Posterior vena cava (tissue), 2 donors: ENCODE measurements around the gene JAG2. TPM values are rescaled to one million over a fixed set of nuclear protein-coding genes. Genes with fewer than 3 reads are reported as not detected.
"Not testable (repeated sequence)": the region's sequence is repeated elsewhere in the genome, so short reads cannot be mapped to it uniquely, and the experiment has no call there.

Experiments
- DNase-seq: peaks from one replicate; pipeline ENCODE4 v3.0.0-alpha.2; 2020; ENCODE audit warnings: low spot score
- intact Hi-C, 2 donors: fragments of 100-400 bp; cut with DNase I; formaldehyde crosslinking; loops; one replicate each; pipeline versions ENCODE4 v1.14.1 to v1.14.2; 2022 to 2023
- total RNA-seq, 2 donors: library from RNA; stranded (reverse); fragmentation: NEBNext Ultra II Directional; extraction: Animal tissue kit (Norgen Biotek cat#: 25700); gene quantifications; one replicate each; pipeline ENCODE4 v1.2.1, GENCODE V29; 2021
- donor health status: DM: yes; HTN: yes; CAD: no.
- donor health status: DM: yes; HTN: yes; CAD: no.

The JAG2 gene
- total RNA-seq, 2 donors from 2014 or later: 13.0 to 17.3 TPM

DNA sequence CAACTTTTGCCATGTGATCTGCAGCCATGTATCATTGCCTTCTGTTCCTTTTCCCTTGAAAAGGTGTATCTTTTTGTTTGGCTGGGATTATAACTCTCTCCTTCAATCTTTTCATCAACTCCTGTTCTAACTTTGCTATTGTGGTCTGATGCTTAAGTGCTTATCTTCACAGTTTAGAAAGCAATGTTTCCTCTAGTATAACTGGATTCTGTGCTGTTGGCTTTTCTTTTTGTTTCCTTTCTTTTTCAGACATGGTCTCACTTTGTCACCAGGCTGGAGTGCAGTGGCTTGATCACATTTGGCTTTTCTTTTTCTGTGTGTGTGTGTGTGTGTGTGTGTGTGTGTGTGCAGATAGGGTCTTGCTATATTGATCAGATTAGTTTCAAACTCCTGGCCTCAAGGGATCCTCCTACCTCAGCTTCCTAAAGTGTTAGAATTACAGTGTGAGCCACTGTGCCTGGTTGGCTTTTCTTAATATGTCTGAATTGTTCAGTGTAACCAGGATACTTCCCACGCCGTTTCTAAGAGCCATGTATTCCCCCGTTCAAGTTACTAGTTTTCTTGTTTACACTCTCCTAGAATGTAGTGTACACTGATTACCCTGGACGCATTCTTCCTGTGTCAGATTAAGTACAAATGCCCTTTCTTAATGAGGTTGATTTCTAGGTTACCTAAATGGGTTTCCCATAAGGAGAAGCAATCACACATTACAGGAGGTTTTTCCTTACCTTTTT, 35.5 kb downstream of the JAG2 start:
- DNase-seq: no peak
- intact Hi-C loops: no loop called here

GRCh38 chr14:105131241-105131640, 37.3 kb downstream of the JAG2 start:
- intact Hi-C loops: no loop called here
- no peak for DNase-seq

DNA sequence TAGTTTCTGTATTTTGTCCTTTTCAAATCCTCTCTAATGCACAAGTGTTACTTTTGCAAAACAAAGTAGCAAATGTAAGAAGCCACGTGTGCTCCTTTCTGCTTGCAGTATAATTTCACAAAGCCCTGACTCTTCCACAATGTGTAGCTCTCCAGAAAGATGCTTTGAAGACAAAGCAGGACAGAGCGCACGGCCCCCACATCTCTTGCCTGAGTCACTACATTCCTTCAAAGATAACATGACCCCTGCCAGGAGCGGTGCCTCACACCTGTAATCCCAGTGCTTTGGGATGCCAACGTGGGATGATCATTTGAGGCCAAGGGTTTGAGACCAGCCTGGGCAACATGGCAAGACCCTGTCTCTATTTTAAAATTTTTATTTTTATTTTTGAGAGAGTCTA, 40.5 kb downstream of the JAG2 start:
- peak; percentile 34 for DNase-seq
- intact Hi-C loops: no loop called here

GRCh38 chr14:105126981-105127329, 41.6 kb downstream of the JAG2 start:
- intact Hi-C loops: no loop called here
- DNase-seq: peak; percentile 43

DNA sequence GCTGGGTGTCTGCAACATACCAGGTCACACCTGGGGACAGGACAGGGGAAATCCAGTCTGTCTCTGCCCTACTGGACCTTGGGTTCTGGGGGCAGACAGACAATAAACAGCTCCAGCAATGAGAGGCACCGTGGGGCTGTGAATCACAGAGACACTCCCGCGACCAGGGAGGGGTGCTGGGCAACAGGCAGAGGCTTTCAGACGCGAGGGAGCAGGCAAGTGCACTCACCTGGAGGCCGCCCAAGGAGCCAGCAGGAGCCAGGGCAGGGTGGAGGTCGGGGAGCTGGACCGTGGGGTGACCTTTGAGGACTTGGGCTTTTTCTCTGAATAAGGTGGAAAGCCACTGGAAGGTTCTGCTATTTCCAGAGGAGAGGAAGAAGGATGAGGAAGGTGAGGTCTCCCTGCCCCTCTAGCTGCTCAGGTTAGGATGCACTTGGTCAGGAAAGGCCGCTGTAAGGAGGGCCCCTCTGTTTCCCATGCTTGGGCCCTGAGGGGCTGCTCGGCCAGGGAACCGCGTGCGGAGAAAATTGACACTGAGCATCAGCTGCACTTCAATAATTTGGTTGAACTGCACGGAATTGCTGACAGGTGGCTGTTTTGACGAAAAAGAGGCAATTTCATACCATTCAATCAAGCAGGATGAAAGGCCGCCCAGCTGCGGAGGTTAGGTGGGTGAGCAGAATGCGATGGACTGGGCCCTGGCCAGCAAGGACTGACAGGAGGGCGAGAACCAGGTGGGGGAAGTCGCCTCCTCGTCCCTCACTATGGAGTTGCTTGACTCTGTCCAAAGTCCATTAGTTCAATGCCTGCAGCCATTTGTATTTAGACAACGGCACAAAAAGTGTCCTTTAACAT, 42.2 kb downstream of the JAG2 start:
- intact Hi-C loops: no loop called here
- DNase-seq: peak; percentile 72

DNA sequence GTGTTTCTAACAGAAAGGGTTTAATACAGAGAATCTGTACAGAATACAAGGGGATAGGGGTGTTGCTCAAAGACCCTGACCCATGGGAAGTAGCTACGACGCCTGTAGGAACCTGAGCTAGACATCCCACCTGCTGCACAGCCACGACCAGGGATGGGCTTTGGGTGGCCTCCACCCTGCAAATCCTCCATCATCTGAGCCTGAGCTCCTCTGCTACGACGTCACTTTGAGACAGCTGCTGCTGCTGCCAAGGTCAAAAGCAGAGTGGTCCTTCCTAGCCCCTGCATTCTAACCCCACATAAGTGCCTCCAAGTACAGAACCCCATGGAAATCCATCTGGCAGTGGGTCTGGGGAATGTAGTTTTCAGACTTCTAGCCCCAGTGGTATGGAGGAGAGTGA, 43.8 kb downstream of the JAG2 start:
- DNase-seq: peak; percentile 59
- intact Hi-C loops: no loop called here

DNA sequence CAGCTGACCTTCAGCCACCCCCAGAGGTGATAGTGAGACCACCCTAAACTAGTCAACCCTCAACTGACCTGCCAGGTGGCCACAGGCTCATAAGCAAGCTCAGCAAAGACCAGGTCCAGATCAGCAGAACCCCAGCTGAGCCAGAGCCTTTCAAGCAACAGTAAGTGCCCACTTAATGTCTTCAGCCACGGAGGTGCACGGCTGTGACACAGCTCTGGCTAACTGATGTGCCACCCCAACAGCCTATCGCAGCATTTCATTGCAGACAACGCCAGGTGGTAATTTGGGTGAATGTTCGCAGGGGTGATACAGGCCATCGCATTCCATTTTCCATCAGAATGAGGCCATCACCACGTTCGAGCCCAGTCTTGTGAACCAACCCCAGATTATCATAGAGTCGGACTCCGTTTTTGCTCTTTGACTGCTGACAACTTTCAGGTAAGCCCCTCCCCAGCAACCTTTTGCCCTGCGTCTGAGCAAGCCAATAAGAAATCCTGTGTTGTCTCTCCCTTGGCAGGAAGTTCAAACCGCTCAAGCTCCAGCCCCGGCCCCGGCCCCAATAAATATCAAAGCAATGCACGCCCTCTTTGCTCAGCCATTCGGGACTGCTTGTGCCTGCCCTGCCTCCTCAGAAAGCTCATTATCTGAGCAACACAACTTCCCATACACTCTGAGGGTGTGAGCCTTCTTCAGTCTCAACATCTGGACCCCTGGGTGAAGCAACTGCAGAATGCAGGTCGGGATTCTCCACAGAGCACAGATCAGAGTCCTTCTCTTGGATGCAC, 44.4 kb downstream of the JAG2 start:
- DNase-seq: peak; percentile 41
- intact Hi-C loops: no loop called here

GRCh38 chr14:105123064-105123665, 45.4 kb downstream of the JAG2 start:
- intact Hi-C loops: no loop called here
- DNase-seq: no peak

- intact Hi-C loops: no loop called here
- no peak for DNase-seq
Observed at GRCh38 chr14:105120056-105120455, 48.5 kb downstream of the JAG2 start.

- intact Hi-C loops: no loop called here
- DNase-seq: peak; percentile 48
Observed at GRCh38 chr14:105119408-105120025, 49.1 kb downstream of the JAG2 start.

DNA sequence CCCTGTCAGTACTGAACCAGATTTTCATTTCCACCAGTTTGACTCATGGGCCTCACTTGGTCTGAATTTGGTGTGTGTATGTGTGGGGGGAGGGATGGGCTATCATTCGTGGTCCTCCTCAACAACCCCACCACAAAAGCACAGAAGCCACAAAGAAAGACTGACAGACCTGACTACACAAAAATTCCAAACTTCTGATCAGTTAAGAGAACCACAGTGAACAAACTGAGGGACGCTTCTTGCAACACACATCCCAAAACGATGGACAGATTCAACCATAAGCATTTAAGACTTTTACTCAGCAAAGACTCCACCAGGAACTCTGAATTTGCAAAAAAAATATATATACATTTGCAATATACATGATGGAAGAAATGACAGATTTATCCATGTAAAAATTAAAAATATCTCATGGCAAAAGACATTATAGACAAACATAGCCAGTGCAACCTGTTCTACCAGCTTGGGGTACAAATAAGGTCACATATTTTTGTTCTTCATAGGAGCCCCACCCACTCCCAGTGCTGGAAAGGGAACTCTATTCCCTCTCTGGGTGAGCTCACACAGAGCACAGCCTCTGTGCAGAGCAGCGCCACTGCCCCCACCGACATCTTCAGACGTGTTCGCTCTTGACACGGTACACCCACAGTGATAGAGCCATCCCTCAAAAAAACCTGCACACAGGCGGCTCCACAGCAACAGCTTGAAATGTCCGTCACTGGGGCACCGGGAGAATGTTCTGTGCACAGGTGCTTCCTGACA, 49.7 kb downstream of the JAG2 start:
- intact Hi-C loops: no loop called here
- peak; percentile 29 for DNase-seq

DNA sequence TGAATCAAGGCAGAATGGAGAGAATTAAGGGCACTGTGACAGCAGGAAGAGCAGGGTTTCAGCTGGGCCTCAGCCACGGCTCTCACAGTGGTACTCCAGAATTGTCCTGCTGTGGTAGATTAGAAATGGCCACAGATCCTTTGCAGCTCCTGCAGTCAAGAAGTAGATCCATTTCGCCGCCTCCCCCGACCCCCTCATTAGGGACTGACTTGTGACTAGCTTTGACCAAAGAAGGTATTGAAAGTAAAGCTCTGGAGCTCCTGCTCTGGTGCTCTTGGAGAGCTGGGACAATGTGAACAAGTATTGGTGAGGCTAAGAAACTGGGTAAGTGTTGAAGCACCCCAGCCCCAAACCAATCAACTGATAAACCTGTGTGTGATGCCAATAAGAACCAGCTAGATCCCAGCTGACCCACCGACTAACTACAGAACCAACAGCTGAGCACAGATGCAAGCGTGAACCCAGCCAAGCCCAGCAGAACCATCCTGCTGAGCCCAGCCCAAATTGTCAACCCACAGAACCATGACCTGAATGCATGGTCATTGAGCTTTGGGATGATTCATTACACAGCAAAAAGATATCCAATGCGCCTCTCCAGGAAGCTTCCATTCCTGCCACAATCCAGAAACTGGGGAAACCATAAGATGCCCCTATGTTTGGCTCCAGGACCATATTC, 50.7 kb downstream of the JAG2 start:
- intact Hi-C loops: no loop called here
- peak; percentile 26 for DNase-seq

DNA sequence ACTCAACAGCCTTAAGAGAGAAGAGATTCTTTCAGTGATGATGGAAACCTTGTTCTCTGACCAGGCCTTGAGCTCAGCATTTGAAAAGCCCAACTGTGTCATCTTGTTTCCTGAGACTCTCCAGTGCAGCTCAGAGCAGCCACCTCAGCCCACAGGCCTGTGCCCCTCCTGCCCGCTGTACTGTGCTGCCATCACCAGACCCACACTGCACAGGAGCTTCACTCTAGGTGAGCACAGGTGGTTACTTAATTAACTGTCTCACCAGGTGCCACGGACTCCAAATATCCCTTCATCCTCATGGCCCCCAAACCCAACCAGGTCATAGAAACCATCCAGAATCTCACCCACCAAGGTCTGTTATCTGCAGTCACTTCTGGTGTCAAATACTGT, 51.3 kb downstream of the JAG2 start:
- intact Hi-C loops: no loop called here
- peak; percentile 40 for DNase-seq

DNA sequence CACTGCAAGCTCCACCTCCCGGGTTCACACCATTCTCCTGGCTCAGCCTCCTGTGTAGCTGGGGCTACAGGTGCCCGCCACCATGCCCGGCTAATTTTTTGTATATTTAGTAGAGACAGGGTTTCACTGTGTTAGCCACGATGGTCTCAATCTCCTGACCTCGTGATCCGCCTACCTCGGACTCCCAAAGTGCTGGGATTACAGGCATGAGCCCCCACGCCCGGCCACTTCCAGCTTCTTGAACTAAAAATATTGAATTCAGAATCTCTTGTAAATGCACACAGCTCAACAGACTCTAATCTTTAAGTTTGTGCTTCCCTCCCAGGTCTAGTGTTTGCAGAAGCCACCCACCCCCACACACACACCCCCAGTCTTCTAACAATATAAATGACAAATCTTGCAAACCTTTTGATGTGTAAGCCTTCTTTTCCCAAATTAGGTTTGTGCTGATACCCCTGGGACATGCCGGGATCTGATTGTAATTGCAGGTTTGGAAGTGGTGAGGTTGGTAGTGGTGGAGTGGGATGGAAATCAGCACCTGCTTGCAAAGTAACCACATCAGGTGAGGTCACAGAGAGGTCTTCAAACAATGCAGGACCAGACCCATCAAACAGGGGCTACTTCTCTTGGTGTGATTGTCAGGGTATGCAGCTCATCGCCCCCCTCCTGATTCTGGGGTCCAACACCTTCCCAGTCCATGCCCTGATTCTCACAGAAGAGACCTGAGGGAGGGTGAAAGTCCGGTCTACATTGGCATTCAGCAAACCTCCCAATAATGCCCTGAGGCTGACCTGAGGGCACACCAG, 51.9 kb downstream of the JAG2 start:
- intact Hi-C loops: no loop called here
- peak; percentile 56 for DNase-seq

- intact Hi-C loops: not testable (repeated sequence)
- peak; percentile 52 for DNase-seq
Observed at GRCh38 chr14:105109243-105109642, 59.3 kb downstream of the JAG2 start.

DNA sequence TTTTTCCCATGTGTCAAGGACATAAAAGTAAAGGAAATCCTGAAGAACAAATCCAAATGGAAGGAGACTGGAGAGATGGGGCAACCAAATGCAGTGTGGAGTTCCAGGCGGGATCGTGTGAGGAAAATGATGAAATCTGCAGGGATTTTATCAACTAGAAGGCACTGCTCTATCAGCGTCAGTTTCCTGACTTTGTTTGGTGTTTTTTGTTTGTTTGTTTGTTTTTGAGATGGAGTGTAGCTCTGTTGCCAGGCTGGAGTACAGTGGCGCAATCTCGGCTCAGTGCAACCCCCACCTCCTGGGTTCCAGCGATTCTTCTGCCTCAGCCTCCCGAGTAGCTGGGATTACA, 60.1 kb downstream of the JAG2 start:
- peak; percentile 31 for DNase-seq
- intact Hi-C loops: no loop called here

DNA sequence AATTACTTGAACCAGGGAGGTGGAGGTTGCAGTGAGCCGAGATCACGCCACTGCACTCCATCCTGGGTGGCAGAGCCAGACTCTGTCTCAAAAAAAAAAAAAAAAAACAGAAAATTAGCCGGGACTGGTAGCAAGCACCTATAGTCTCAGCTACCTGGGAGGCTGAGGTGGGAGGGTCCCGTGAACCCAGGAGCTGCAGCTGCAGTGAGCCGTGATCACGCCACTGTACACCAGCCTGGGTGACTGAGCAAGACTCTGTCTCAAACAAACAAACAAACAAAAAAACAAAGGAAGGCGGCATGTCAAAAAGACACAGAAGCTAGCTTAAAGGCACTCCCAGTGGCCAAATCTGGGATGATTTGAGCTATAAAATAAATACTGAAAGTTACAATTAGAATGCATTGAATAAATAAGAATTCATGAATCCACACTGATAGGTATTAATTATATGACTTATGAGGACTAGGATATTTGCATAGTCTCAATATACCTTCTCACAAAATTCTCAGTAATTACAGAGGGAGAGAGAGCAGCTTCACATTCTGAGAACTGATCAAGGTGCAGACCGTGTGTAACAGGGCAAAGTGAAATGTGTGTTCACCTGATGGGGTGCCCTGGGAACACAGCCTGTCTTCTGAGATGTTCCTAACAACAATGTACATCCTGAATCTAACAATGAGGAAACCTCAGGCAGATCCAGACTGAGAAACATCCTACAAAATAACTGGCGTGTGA, 60.6 kb downstream of the JAG2 start:
- DNase-seq: peak; percentile 8
- intact Hi-C loops: no loop called here
